NCI-H69 (cell line): ENCODE measurements around the gene SLC12A7.
"Not testable (repeated sequence)": the region's sequence is repeated elsewhere in the genome, so short reads cannot be mapped to it uniquely, and the experiment has no call there.

ENCODE experiments used
- DNase-seq: peaks from one replicate; lab custom pipeline; 2025; lab: John Stamatoyannopoulos, UW

Gene SLC12A7

GRCh38 chr5:1140818-1141189 lies 28.9 kb upstream of the SLC12A7 start:
- no peak for DNase-seq

GRCh38 chr5:1140171-1140817 lies 28.4 kb upstream of the SLC12A7 start:
- DNase-seq, result peak; percentile 89

DNA sequence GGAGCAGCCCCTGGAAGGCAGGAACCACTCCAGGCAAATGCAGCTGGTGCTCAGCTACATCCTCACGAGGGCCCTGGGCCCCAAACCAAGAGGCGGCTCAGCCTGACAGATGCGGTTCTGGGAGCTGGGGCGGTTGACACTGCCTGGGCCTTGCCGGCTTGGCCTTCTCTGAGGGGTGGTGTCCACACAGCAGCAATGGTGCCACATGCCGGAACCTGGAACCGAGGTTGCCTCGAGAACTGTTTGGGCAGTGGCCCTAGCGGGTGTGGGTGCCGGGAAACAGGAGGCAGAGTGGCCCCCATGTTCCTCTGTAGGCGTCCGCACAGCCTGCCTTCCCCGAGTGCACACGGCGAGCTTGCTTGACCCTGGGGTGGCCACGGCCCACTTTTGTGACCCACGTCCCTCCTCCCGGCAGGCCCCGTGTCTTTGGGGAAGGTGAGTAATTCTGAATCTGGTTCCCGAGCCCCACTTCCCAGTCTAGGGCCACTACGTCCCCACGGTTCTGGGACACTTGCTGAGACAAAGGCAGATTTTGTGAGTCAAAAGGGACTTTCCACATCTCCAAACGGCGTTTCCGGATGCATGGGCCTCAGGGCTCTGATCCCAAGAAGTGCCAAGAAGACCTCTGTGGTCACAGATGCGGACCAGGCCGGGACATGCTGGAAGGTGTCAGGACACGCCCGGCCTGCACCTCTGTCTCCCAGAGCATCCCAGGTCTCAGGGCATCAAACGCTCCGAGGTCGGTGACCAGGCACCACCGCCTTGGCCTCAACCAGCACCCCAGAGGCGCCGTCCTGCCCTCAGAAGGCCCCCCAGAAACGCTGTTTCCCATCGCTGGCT lies 27.7 kb upstream of the SLC12A7 start:
- DNase-seq, result no peak

DNA sequence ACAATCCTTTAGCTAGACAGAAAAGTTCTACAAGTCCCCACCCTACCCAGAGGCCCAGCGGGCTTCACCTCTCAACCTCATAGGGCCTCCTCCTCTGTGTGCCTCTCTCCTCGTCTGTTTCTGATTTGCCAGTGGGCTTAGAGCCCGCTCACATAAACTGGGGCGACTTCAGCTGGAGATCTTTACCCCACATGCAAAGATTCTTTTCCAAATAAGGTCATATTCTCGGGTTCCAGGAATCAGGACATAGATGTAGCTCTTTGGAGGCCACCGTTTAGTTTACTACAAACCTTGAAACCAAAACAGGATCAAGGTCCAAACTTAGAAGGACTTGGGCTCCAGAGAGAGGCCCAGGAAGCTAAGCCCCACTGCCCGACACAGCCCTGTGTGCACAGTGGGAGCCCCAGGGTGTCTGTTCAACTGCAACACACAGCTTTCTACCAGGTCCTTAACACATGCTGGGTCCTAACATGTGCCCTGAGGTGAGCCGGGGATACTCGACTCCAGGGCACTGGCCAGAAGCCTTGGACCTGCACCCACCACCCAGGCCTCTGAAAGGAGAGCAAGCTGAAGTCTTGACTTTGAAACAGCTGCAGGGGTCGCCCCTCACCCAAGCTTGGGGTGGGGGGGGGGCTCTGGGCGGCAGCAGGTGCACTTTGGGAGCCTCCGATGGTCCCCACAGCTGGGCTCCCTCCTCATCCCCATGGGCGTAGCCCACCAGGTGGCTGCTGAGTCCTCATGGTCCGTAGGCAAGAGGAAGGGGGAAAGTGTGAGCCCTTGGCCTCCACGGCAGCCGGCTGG lies 26.8 kb upstream of the SLC12A7 start:
- no peak for DNase-seq

GRCh38 chr5:1137567-1138444 lies 25.9 kb upstream of the SLC12A7 start:
- DNase-seq, result no peak

DNA sequence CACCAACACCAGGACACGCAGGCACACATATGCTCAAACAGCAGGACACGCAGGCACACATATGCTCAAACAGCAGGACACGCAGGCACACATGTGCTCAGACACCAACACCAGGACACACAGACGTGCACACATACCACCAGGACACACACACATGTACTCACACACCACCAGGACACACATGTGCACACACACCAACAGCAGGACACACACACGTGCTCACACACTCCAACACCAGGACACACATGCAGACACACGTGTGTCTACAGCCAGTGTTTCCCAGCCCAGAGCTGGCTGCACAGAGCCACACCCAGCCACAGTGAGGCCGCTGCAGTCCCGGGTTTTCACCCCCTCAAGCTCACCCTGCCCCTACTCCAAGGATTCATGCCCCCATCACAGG lies 25.0 kb upstream of the SLC12A7 start:
- DNase-seq, result no peak

GRCh38 chr5:1135696-1136525 lies 24.0 kb upstream of the SLC12A7 start:
- peak; percentile 72 for DNase-seq

DNA sequence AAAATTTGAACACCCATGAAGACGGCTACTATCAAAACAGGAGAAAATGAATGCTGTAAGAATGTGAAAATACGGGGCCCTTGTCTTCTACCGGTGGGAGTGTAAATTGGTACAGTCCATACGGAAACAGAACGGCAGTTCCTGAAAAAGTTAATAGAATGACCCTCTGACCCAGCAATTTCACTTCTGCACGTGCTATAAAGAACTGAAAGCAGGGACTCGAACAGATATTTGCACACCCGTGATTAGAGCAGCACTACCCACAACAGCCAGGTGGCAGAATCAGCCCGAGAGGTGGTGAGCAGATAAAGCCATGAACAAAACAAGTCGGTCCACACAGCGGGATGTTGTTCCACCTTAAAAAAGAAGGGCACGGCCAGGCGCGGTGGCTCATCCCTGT lies 22.6 kb upstream of the SLC12A7 start:
- DNase-seq, result peak; percentile 60

- DNase-seq, result no peak
Measured at GRCh38 chr5:1133510-1134201, 21.8 kb upstream of the SLC12A7 start.

DNA sequence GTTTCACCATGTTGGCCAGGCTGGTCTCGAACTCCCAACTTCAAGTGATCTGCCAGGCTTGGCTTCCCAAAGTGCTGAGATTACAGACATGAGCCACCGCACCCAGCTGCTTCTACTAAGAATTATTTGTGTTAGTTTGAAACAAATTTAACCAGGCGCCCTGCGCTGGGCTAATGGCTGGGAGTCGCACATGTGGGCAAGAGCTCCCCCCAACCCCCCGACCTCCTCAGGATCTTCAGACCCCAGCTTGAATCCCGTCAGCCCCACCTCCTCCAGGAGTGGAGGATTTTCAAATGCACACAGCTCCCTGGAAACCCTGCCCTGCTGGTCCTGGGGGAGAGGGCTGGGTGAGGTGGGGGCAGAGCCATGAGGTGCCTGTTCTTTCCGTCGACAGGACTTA lies 21.2 kb upstream of the SLC12A7 start:
- DNase-seq, result no peak

- DNase-seq, result no peak
Measured at GRCh38 chr5:1132570-1132969, 20.7 kb upstream of the SLC12A7 start.

- no peak for DNase-seq
Measured at GRCh38 chr5:1131726-1132125, 19.9 kb upstream of the SLC12A7 start.

GRCh38 chr5:1131191-1131621 lies 19.3 kb upstream of the SLC12A7 start:
- DNase-seq, result no peak

DNA sequence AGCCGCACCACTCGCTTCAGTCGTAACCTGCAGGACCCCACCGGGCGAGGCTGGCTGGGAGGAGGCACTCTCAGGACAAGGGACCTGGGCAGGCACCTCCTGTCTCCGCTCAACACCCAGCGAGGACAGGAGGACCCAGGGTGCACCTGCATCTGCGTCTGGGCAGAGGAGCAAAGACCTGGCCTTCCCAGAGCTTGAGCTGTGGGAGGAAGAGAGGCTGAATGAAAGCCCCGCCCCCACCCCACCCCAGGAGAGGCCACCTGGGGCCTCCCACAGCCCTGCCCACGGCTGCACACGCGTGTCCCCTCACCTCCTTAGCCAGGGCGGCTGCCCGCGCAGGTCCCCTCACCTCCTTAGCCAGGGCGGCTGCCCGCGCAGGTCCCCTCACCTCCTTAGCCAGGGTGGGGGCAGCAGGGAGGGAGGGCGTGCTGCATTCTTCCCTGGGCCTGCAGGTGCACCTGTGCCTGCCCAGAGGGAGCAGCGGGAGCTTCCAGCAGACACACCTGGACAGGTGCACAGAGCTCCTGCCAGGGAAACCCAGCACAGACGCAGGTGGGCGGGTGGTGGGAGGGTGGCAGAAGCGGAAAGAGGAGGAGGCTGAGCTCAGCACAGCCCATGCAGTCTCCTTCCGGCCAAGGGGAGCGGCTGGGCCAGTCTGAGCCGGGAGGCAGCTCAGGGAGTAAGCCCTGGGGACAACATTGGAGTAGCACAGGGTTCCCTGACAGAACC lies 18.5 kb upstream of the SLC12A7 start:
- peak; percentile 92 for DNase-seq

DNA sequence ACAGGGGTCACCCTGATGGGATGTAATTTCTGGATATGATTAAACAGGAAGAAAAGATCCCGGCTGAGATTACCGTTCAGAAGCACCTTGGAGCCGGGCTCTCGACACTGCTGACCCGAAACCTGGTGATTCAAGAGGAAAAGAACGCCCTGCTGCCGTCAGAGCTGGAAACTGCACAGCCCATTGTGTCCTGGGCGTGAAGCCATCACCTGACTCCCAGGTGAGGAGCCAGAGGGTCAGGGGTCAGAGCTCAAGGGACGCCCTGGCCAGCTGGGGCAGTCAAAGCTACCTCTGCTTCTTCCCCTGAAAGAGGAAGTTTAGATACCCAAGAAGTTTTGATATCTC lies 17.8 kb upstream of the SLC12A7 start:
- no peak for DNase-seq

DNA sequence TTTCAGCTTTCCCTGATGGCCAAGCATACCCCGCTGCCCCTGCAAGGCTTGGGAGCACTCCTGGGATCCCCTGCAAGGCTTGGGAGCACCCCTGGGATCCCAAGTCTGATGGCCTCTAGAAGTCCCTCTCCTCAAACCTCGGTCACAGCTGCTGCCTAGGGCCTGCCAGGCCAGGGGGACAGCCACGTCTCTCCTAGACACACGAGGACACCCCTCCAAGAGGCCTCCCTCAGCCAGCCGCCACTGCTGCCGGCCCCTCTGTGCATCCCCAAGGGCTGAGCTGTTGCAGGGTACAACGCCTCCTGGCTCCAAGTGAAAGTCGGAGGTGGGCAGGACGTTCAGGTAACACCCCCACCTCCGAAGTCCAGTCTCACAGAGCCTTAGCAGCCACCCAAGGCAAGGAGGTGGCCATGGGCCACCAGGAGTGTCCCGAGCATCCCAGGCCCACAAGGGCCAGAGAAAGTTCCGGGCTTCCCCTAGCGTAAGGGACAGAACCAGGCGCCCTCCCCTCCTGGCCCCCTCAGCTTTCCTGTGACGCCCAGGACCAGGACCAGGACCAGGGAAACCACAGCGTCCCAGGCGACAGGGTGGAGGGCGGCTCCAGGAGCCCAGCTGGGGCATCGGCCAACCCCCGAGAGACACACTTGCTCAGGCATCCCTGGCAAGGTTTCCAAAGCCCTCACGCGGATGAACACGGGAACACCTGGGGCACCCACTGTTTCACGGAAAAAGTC lies 17.3 kb upstream of the SLC12A7 start:
- no peak for DNase-seq

DNA sequence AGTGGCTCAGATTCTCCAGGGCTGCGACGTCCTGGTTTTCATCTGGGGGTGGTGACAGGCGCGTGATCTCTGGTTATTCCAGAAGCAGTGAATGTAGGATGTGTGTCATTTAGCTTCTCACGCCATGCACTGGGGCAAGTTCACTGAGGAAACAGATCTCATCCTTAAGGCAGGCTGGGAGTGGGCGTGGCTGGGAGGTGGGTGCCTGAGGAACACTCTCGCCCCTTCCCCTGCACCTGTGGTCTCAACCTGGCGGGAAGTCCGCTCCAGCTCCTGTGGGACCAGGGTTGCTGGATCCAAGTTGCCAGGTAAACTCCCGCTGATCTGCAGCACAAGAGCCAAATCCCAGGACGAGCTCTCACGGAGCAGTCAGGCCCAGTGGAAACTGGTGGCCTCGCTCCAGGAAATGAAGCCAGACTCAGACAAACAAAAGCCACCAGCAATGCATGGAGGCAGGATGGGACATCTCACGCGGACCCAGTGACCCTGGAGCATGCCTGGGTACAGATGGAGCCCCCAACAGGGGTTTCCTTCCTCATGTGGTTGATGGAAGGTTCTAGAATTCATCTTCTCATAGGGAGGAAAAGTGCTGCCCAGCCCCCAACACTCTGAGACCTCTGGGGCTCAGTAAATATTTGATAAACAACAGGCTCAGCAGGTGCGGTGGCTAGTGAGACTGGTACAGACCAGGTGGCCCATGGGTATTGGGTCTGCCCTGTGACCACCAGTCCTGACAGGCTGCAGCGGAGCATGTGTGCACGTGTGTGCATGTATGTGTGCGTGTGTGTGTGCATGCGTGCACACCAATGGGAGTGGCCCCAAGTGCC lies 16.3 kb upstream of the SLC12A7 start:
- peak; percentile 58 for DNase-seq

- not testable (repeated sequence) for DNase-seq
Measured at GRCh38 chr5:1125695-1126094, 13.8 kb upstream of the SLC12A7 start.
